GM12878 (cell line): ENCODE results near the gene C1orf21.

Experiments
- ATF3 ChIP-seq: IDR thresholded peaks from 2 replicates; pipeline ENCODE4 v1.6.1; 2011; ENCODE audit warnings: low read depth, mild to moderate bottlenecking, low read length, moderate library complexity, borderline replicate concordance; ENCODE audit errors: extremely low read depth
- CTCF ChIP-seq, 3 experiments: IDR thresholded peaks in 2 of 3; conservative IDR thresholded peaks in 1 of 3; 2 replicates each; pipeline ENCODE4 v1.5.1; 2011; ENCODE audit warnings: low read depth in 3 of 3, low read length in 3 of 3, mild to moderate bottlenecking in 3 of 3, control low read depth in 2 of 3, moderate library complexity in 2 of 3, inconsistent platforms in 1 of 3, mixed read lengths in 1 of 3; ENCODE audit not compliant: control insufficient read depth in 2 of 3, insufficient read depth in 1 of 3; ENCODE audit errors: extremely low read depth in 1 of 3
- EGR1 ChIP-seq, 2 experiments: IDR thresholded peaks; 1 replicate in 1 of 2; 2 replicates in 1 of 2; pipeline ENCODE4 v1.6.1; 2011 to 2012; ENCODE audit warnings: low read depth in 2 of 2, low read length in 2 of 2, borderline replicate concordance in 1 of 2, mild to moderate bottlenecking in 1 of 2, moderate library complexity in 1 of 2
- EZH2 ChIP-seq: IDR thresholded peaks from 2 replicates; pipeline ENCODE4 v1.6.1; 2012; ENCODE audit warnings: low read depth, mild to moderate bottlenecking, control low read depth, inconsistent platforms, low read length, borderline replicate concordance; ENCODE audit not compliant: control insufficient read depth
- GABPA ChIP-seq: IDR thresholded peaks from 2 replicates; pipeline ENCODE4 v1.6.1; 2014; ENCODE audit warnings: antibody characterized with exemption, low read depth, mild to moderate bottlenecking, inconsistent platforms
- KLF5 ChIP-seq: fragments of 450-650 bp; IDR thresholded peaks from 2 replicates; pipeline ENCODE4 v1.6.1; 2014; ENCODE audit warnings: mild to moderate bottlenecking; ENCODE audit not compliant: partially characterized antibody
- NBN ChIP-seq: fragments of 450-650 bp; IDR thresholded peaks from 2 replicates; pipeline ENCODE4 v1.6.1; 2016
- TF ChIP-seq, protein P1 (sequence below): IDR thresholded peaks from 2 replicates; pipeline ENCODE4 v1.6.1; 2011; ENCODE audit warnings: mild to moderate bottlenecking, low read depth, low read length, moderate library complexity; ENCODE audit not compliant: insufficient replicate concordance

DNA sequence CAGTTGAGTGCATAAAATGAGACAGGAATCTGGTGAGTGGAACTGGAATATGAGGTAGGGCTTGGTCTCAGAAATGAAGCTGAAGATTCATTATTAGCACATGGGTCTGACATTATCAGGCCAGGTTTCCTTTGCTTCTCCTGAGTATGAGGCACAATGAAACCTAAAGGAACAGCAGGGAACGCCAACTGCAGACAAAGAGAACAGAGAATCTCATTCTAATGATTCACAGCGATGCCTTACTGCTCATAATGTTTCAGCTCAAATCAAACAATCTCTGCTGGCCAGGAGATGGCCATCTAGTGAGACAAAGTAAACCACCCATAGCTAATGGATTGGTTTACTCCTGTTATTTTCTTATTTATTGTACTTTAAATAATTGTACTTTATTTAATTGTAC, 133.5 kb downstream of the C1orf21 start:
- TF ChIP-seq EZH2 (no peak), CTCF (IDR thresholded peaks at IDR 0.05 in 2 of 3, conservative IDR thresholded peaks at IDR 0.05 in 1 of 3; ENCODE audit: control insufficient read depth in 2 of 3, extremely low read depth in 1 of 3, insufficient read depth in 1 of 3, low read depth in 3 of 3, low read length in 3 of 3) (no peak), EGR1 (IDR thresholded peaks at IDR 0.05; ENCODE audit: borderline replicate concordance in 1 of 2, low read depth in 2 of 2, low read length in 2 of 2) (no peak), NBN (no peak), ATF3 (no peak), GABPA (no peak), KLF5 (no peak)
- TF ChIP-seq, protein P1, sequence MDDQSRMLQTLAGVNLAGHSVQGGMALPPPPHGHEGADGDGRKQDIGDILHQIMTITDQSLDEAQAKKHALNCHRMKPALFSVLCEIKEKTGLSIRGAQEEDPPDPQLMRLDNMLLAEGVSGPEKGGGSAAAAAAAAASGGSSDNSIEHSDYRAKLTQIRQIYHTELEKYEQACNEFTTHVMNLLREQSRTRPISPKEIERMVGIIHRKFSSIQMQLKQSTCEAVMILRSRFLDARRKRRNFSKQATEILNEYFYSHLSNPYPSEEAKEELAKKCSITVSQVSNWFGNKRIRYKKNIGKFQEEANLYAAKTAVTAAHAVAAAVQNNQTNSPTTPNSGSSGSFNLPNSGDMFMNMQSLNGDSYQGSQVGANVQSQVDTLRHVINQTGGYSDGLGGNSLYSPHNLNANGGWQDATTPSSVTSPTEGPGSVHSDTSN, result no peak
